ENCODE results near the gene WDFY2.

GRCh38 chr13:51697181-51697580, 112.9 kb downstream of the WDFY2 start:
- TF ChIP-seq CTCF (IDR thresholded peaks at IDR 0.05) (no peak), POLR2A (IDR thresholded peaks at IDR 0.05) (no peak)

All from body of pancreas (tissue), 4 donors.